NCI-H1048 (cell line): Measurements from ENCODE around the gene SLC29A4.
"Not testable (repeated sequence)": the region's sequence is repeated elsewhere in the genome, so short reads cannot be mapped to it uniquely, and the experiment has no call there.

Experiments used
- DNase-seq: peaks from one replicate; lab custom pipeline; 2025; lab: John Stamatoyannopoulos, UW

Gene SLC29A4

GRCh38 chr7:5296015-5296610 is 13.4 kb downstream of the SLC29A4 start:
- no peak for DNase-seq

DNA sequence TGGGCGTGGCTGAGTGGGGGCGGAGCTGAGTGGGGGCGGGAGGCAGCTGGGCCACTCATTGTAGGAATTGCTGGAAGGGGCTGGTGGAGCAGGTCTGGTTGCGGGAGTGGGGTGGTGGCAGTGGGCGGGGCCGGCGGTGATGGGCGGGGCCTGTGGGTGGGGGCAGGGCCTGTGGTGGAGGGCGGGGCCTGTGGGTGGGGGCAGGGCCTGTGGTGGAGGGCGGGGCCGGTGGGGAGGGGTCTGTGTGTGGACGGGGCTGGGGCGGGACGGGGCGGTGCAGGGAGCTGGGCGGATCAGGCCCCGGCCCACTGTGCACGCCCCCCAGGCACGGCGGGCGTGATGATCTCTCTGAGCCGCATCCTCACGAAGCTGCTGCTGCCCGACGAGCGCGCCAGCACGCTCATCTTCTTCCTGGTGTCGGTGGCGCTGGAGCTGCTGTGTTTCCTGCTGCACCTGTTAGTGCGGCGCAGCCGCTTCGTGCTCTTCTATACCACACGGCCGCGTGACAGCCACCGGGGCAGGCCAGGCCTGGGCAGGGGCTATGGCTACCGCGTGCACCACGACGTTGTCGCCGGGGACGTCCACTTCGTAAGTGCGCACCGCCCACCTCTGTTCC is 14.0 kb downstream of the SLC29A4 start:
- peak; percentile 70 for DNase-seq

DNA sequence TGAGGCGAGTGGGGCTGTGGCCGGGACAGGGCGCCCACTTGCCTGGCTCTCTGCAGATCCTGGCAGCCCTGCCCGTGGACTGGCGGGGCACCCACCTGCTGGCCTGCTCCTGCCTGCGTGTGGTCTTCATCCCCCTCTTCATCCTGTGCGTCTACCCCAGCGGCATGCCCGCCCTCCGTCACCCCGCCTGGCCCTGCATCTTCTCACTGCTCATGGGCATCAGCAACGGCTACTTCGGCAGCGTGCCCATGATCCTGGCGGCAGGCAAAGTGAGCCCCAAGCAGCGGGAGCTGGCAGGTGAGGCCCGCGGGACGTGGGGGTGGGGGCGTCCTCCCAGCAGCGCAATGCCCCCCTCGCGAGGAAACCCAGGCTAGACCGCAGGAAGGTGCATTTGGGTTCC is 17.6 kb downstream of the SLC29A4 start:
- no peak for DNase-seq

GRCh38 chr7:5302577-5302976 is 19.8 kb downstream of the SLC29A4 start:
- DNase-seq, result no peak

- DNase-seq, result no peak
These were observed 20.3 kb downstream of the SLC29A4 start for GRCh38 chr7:5303061-5303460.

GRCh38 chr7:5303591-5304505 is 21.1 kb downstream of the SLC29A4 start:
- no peak for DNase-seq

DNA sequence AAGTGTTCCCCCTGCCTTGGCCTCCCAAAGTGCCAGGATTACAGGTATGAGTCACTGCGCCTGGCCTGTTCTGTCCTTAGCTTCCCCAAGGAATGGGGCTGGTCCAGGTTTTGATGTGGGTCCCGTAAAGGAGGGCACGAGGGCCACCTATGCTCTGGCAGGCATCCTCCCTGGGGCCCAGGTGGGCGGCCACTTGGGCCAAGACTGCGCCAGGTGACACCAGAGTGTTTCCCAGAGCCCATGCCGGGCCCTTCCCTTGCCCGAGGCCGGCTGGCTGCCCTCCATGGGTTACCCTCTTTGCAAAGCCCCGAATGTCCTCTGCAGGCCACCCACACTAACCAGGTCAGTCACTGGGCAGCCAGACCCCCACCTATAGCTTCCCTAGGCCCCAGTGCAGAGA is 22.3 kb downstream of the SLC29A4 start:
- DNase-seq, result not testable (repeated sequence)

GRCh38 chr7:5307221-5308142 is 24.7 kb downstream of the SLC29A4 start:
- not testable (repeated sequence) for DNase-seq

GRCh38 chr7:5309146-5309545 is 26.4 kb downstream of the SLC29A4 start:
- DNase-seq, result no peak

GRCh38 chr7:5310822-5311405 is 28.2 kb downstream of the SLC29A4 start:
- no peak for DNase-seq

DNA sequence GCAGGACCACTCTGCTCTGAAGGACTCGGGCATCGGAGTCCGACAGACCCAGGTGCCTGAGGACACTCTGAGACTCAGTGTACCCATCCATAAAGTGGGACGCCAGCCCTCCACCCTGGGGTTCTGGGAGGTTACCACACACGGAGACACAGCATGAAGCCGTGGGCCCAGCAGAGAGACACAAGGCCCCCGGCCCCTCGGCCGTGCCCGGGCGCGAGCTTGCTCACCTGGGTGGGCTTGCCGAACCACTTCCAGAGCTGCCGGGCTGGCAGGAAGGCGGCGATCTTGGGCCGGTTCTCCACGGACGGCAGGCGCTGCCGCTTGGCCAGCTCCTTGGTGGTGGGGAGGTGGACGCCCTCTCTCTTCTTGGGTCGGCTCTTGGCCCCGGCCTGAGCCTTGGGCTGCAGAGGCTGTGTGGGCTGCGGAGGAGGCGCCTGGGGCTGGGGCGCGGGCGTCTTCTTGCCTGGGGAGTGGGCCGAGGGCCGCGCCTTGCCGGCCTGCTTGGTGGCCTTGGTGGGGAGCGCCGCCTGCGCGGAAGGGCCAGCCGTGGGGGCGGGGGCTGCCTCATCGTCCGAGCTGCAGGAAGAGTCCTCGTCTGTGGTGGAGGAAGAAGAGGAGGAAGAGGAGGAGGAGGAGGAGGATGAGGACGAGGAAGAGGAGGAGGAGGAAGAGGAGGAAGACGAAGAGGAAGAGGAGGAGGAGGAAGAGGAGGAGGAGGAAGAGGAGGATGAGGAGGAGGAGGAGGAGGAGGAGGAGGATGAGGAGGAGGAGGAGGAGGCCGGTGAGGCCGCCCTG is 29.7 kb downstream of the SLC29A4 start:
- DNase-seq, result not testable (repeated sequence)

- DNase-seq, result not testable (repeated sequence)
These were observed 30.5 kb downstream of the SLC29A4 start for GRCh38 chr7:5313076-5313885.

DNA sequence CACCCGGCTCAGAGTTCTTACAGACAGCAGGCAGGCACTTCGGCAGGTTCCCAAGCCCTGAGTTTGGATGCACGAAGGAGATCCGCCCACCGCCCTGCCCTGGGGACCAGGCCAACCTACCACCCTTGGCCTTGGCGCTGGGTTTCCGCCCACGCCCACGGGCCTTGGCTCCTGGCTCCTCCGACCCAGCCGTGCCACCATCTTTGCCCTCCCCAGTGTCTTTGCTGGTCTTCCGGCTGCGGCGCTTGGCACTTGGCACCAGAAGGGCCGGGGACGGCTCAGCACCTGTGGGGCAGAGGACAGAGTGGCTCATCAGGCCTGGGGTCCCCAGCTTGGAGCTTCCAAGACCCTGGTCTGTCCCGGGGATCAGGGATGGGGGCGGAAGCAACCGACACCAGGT is 32.1 kb downstream of the SLC29A4 start:
- no peak for DNase-seq

DNA sequence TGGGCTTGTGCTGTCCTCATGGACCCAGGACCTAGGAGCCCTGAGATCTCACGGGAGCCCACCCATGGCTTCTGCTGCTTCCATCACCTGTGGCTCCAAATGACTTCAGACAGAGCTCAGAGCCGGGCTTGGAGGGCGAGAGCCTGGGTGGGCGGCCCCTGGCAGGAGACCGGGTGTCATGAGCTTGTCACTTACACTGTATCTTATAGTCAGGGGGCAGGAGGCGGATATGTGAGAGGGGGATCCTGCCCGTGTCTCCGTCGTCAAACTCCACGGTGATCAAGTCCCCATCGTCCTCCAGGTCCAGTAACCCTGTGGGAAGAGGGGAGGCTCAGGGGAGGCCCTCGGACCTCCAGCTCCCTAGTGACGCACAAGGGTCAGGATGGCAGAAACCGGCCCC is 33.0 kb downstream of the SLC29A4 start:
- no peak for DNase-seq

DNA sequence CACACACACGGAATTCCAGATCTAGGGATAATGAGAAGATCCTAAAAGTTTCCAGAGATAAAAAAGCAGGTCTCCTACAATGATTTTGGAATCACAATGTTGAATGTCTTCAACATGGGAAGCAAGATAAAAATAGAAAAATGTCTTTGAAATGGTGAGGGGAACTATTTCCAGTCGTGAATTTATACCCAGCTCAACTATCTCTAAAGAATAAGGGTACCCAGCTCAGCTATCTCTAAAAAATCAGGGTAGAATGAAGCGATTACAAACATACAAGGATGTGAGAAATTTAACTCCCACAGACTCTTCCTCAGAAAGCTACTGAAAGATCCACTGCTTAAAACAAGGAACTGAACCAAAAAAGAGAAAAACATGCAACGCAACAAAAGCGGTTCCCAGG is 35.9 kb downstream of the SLC29A4 start:
- not testable (repeated sequence) for DNase-seq

GRCh38 chr7:5320391-5320790 is 37.6 kb downstream of the SLC29A4 start:
- DNase-seq, result no peak

- no peak for DNase-seq
These were observed 38.2 kb downstream of the SLC29A4 start for GRCh38 chr7:5320802-5321396.

DNA sequence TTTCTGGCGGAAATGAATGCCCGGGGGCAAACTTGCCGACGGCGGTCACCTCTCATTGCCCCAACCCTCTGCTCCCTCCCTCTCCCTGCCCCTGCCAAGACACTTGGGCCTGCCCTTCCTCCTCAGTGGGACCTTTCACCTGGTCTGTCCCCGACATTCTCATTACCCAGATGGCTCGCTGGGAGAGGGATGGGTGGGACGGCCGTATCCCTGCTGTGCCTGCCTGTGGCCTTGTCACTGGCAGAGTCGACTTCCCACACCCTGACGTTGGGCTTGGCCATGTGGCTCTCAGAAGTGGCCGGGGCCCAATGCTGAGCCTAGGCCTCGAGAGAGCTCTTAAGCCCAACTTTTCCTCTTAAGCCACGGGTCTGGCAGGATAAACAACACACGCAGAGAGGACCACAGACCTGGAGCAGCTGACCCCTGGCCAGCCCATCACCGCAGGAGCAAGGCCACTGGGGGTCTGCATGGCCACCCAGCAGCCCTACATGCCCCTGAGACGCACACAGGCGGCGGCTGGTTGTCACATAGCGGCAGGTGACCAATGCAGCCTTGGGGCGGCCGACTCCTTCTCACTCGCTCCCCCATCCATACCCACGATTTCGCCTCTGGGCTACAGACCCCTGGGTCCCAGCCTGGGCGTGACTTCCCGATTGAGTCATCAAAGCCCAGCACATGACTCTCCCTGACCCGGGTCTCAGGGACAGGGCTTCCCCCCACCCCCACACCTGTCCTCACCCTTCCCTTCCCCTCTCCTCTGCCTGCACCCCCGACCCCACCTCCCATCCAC is 40.1 kb downstream of the SLC29A4 start:
- DNase-seq, result no peak
